CD14-positive monocyte (primary cell): ENCODE results near the gene DEFB126. TPM values are rescaled to one million over a fixed set of nuclear protein-coding genes. Genes with fewer than 3 reads are reported as not detected.

ENCODE experiments used
- DNase-seq, 3 donors: peaks; one replicate each; pipeline ENCODE4 v3.0.0-alpha.2; 2011 to 2022
- H2AFZ ChIP-seq: 2 replicates; pipeline ENCODE4 v1.6.0; 2012; ENCODE audit warnings: mild to moderate bottlenecking, low read depth, low read length, inconsistent platforms; ENCODE audit not compliant: insufficient read depth, poor library complexity, severe bottlenecking
- H3K27ac ChIP-seq, 2 donors: 1 replicate in 1 of 2; 2 replicates in 1 of 2; pipeline ENCODE4 v1.5.1; 2012 to 2013; ENCODE audit warnings: low read length in 2 of 2, control low read depth in 1 of 2, inconsistent platforms in 1 of 2, low read depth in 1 of 2, mild to moderate bottlenecking in 1 of 2
- H3K27me3 ChIP-seq, 2 donors: one replicate each; pipeline versions ENCODE4 v1.6.0 to v1.6.1; 2011 to 2013; ENCODE audit warnings: low read length in 2 of 2; ENCODE audit not compliant: control insufficient read depth in 2 of 2, insufficient read depth in 2 of 2
- H3K36me3 ChIP-seq, 2 donors: replicated peaks in 1 of 2; 1 replicate in 1 of 2; 2 replicates in 1 of 2; pipeline versions ENCODE4 v1.5.1 to v1.6.1; 2012 to 2013; ENCODE audit warnings: low read length in 2 of 2, control low read depth in 1 of 2, inconsistent platforms in 1 of 2, mild to moderate bottlenecking in 1 of 2; ENCODE audit not compliant: insufficient read depth in 2 of 2, control insufficient read depth in 1 of 2
- H3K4me1 ChIP-seq, 2 donors: 1 replicate in 1 of 2; 2 replicates in 1 of 2; pipeline versions ENCODE4 v1.5.1 to v1.6.1; 2012 to 2013; ENCODE audit warnings: low read length in 2 of 2, control low read depth in 1 of 2, inconsistent platforms in 1 of 2, mild to moderate bottlenecking in 1 of 2, moderate library complexity in 1 of 2; ENCODE audit not compliant: insufficient read depth in 2 of 2, control insufficient read depth in 1 of 2
- H3K4me2 ChIP-seq: replicated peaks from 2 replicates; pipeline ENCODE3; 2012; ENCODE audit warnings: low read length, moderate library complexity, mild to moderate bottlenecking; ENCODE audit not compliant: poor library complexity, severe bottlenecking; ENCODE audit errors: extremely low read depth
- H3K4me3 ChIP-seq, 3 experiments: fragments of 200-600 bp in 1 of 3; sonication (generic) in 1 of 3; replicated peaks in 1 of 3; 1 replicate in 2 of 3; 2 replicates in 1 of 3; pipeline ENCODE4 v1.5.1; 2011 to 2013; ENCODE audit warnings: low read length in 3 of 3, mild to moderate bottlenecking in 3 of 3, control low read depth in 2 of 3, low read depth in 2 of 3, inconsistent platforms in 1 of 3, moderate library complexity in 1 of 3
- H3K79me2 ChIP-seq: 2 replicates; pipeline ENCODE4 v1.6.0; 2012; ENCODE audit warnings: mild to moderate bottlenecking, control low read depth, inconsistent platforms, low read length, moderate library complexity; ENCODE audit not compliant: insufficient read depth
- H3K9ac ChIP-seq: 2 replicates; pipeline ENCODE4 v1.6.0; 2017; ENCODE audit warnings: low read length, mild to moderate bottlenecking; ENCODE audit not compliant: insufficient read depth, poor library complexity, severe bottlenecking
- H3K9me3 ChIP-seq, 2 donors: replicated peaks in 1 of 2; 1 replicate in 1 of 2; 2 replicates in 1 of 2; pipeline versions ENCODE4 v1.5.1 to v1.6.1; 2012 to 2013; ENCODE audit warnings: low read length in 2 of 2, control low read depth in 1 of 2; ENCODE audit not compliant: control insufficient read depth in 1 of 2, insufficient read depth in 1 of 2
- H4K20me1 ChIP-seq: 2 replicates; pipeline ENCODE4 v1.6.0; 2012; ENCODE audit warnings: mild to moderate bottlenecking, low read length, control low read depth, moderate library complexity; ENCODE audit not compliant: insufficient read depth
- H3K27ac Mint-ChIP-seq, 7 donors: one replicate each; pipeline ENCODE4 v1.8.0; 2020; ENCODE audit warnings: mild to moderate bottlenecking in 7 of 7, mixed read lengths in 7 of 7, moderate library complexity in 6 of 7, inconsistent platforms in 2 of 7
- H3K27me3 Mint-ChIP-seq, 3 donors: one replicate each; pipeline ENCODE4 v1.8.0; 2021 to 2022; ENCODE audit warnings: low read depth in 3 of 3, mild to moderate bottlenecking in 3 of 3, mixed read lengths in 3 of 3, moderate library complexity in 3 of 3, inconsistent platforms in 1 of 3
- H3K36me3 Mint-ChIP-seq, 2 donors: one replicate each; pipeline ENCODE4 v1.8.0; 2020; ENCODE audit warnings: mixed read lengths in 2 of 2, inconsistent platforms in 1 of 2, mild to moderate bottlenecking in 1 of 2
- H3K4me1 Mint-ChIP-seq: one replicate; pipeline ENCODE4 v1.8.0; 2020; ENCODE audit warnings: mild to moderate bottlenecking, mixed read lengths
- H3K4me3 Mint-ChIP-seq, 2 donors: one replicate each; pipeline ENCODE4 v1.8.0; 2020; ENCODE audit warnings: mild to moderate bottlenecking in 2 of 2, mixed read lengths in 2 of 2, moderate library complexity in 1 of 2
- H3K9me3 Mint-ChIP-seq, 7 donors: one replicate each; pipeline ENCODE4 v1.8.0; 2020 to 2022; ENCODE audit warnings: mixed read lengths in 7 of 7, mild to moderate bottlenecking in 6 of 7, moderate library complexity in 6 of 7, inconsistent platforms in 2 of 7
- CTCF ChIP-seq: fragments of 200-600 bp; IDR thresholded peaks from one replicate; pipeline ENCODE4 v1.8.0; 2022; ENCODE audit warnings: antibody characterized with exemption, mild to moderate bottlenecking
- WGBS: methylation state at CpG from one replicate; pipeline ENCODE4 v1.1.5; 2013; ENCODE audit warnings: missing lambda C conversion rate; ENCODE audit not compliant: insufficient coverage; 5-methylcytosine and 5-hydroxymethylcytosine counted together
- intact Hi-C, 2 donors: fragments of 100-400 bp; cut with micrococcal nuclease; formaldehyde crosslinking; loops; one replicate each; pipeline versions ENCODE4 v1.15.0 to v1.15.1; 2023
- polyA plus RNA-seq, 3 donors: library from polyadenylated mRNA; depleted of rRNA in 1 of 3; unstranded in 2 of 3; stranded (reverse) in 1 of 3; fragments of 300-500 nt in 2 of 3; fragments of >200 nt in 1 of 3; fragmentation: Illumina TruSeq in 2 of 3; gene quantifications; 1 replicate in 2 of 3; 2 replicates in 1 of 3; pipeline ENCODE4 v1.2.3, GENCODE V29; 2012 to 2021

The DEFB126 gene
- polyA plus RNA-seq, 3 donors: not detected

GRCh38 chr20:164618-165017 is 22.2 kb downstream of the DEFB126 start:
- Histone ChIP-seq H3K9me3 (no peaks in the 10 kb centered on the region), H3K36me3 (no peaks in the 10 kb centered on the region), H3K4me3 (no peak overlapping the region), H4K20me1 (no peaks in the 10 kb centered on the region), H3K27me3 (peaks cover 2 to 5% of the 10 kb centered on the region in 2 donors), H3K27ac (no peak overlapping the region), H3K4me1 (no peaks in the 10 kb centered on the region), H3K79me2 (no peaks in the 10 kb centered on the region), H3K4me2 (no peak overlapping the region), H3K9ac (no peak overlapping the region), H2AFZ (no peak overlapping the region)
- DNase-seq: no peak
- intact Hi-C loops: no loop called here
- H3K4me3 Mint-ChIP-seq: no peak overlapping the region
- no peak overlapping the region for H3K27ac Mint-ChIP-seq
- H3K4me1 Mint-ChIP-seq: no peaks in the 10 kb centered on the region
- TF ChIP-seq CTCF: no peak
- H3K9me3 Mint-ChIP-seq: peaks cover 0 to 4% (median 0%) of the 10 kb centered on the region in 7 donors
- H3K36me3 Mint-ChIP-seq: no peaks in the 10 kb centered on the region
- WGBS: 87% methylated on average over 3 of the region's 3 CpGs
- peaks cover 4 to 17% (median 7%) of the 10 kb centered on the region in 3 donors for H3K27me3 Mint-ChIP-seq

- H3K27me3 ChIP-seq: peaks cover 2% of the 10 kb centered on the region in 2 donors
- intact Hi-C loops: no loop called here
- H4K20me1 ChIP-seq: no peaks in the 10 kb centered on the region
- H3K4me1 ChIP-seq: no peaks in the 10 kb centered on the region
- H3K4me3 Mint-ChIP-seq: no peak overlapping the region
- peaks cover 6 to 13% (median 7%) of the 10 kb centered on the region in 3 donors for H3K27me3 Mint-ChIP-seq
- H3K79me2 ChIP-seq: no peaks in the 10 kb centered on the region
- H3K9me3 ChIP-seq: no peaks in the 10 kb centered on the region
- no peak overlapping the region for H3K4me2 ChIP-seq
- no peaks in the 10 kb centered on the region for H3K36me3 ChIP-seq
- no peak overlapping the region for H3K27ac Mint-ChIP-seq
- H3K4me1 Mint-ChIP-seq: no peaks in the 10 kb centered on the region
- no peak overlapping the region for H2AFZ ChIP-seq
- no peaks in the 10 kb centered on the region for H3K36me3 Mint-ChIP-seq
- no peak overlapping the region for H3K4me3 ChIP-seq
- 81% methylated on average over 2 of the region's 2 CpGs for WGBS
- DNase-seq: no peak
- H3K27ac ChIP-seq: no peak overlapping the region
- no peak for TF ChIP-seq CTCF
- peaks cover 0 to 4% (median 0%) of the 10 kb centered on the region in 7 donors for H3K9me3 Mint-ChIP-seq
- H3K9ac ChIP-seq: no peak overlapping the region
Measured at GRCh38 chr20:168876-169275, 26.5 kb downstream of the DEFB126 start.
